Cardiac muscle cell (in vitro differentiated cells and primary cell): ENCODE measurements around the gene ABCB8. TPM values are rescaled to one million over a fixed set of nuclear protein-coding genes. Genes with fewer than 3 reads are reported as not detected.

Experiments used
- DNase-seq, 2 donors: peaks; one replicate each; pipeline versions ENCODE4 v3.0.0 to v3.0.0-alpha.2; 2010 to 2017; ENCODE audit warnings: low read depth in 1 of 2, low spot score in 1 of 2
- H3K27ac ChIP-seq: fragments of 200-600 bp; sonication (generic); 2 replicates; pipeline ENCODE4 v1.5.1; 2016
- H3K27me3 ChIP-seq: fragments of 200-600 bp; sonication (generic); 2 replicates; pipeline ENCODE4 v1.6.0; 2016; ENCODE audit warnings: control low read depth
- H3K36me3 ChIP-seq: fragments of 200-600 bp; sonication (generic); 2 replicates; pipeline ENCODE4 v1.5.1; 2016; ENCODE audit warnings: control low read depth
- H3K4me1 ChIP-seq: fragments of 200-600 bp; sonication (generic); 2 replicates; pipeline ENCODE4 v1.8.1; 2017; ENCODE audit warnings: low read depth, mild to moderate bottlenecking, mixed run types
- H3K4me3 ChIP-seq: fragments of 200-600 bp; sonication (generic); 2 replicates; pipeline ENCODE4 v1.5.1; 2016; ENCODE audit warnings: mild to moderate bottlenecking
- H3K9me3 ChIP-seq: fragments of 200-600 bp; sonication (generic); 2 replicates; pipeline ENCODE4 v1.5.1; 2017; ENCODE audit warnings: low read depth, mild to moderate bottlenecking, control low read depth
- CTCF ChIP-seq: IDR thresholded peaks from 2 replicates; pipeline ENCODE4 v1.5.1; 2012; ENCODE audit warnings: low read depth, mild to moderate bottlenecking, low read length
- polyA plus RNA-seq: library from polyadenylated mRNA; unstranded; fragments of >200 nt; fragmentation: Nextera tagmentation; extraction: Ambion mirVana; gene quantifications from 2 replicates; pipeline ENCODE4 v1.2.1, GENCODE V29; 2016
- total RNA-seq: library from RNA; depleted of rRNA; stranded (reverse); fragments of >200 nt; gene quantifications from 2 replicates; pipeline ENCODE4 v1.2.3, GENCODE V29; 2016

The ABCB8 gene
- total and polyA plus RNA-seq, 2 experiments from 2014 or later: 20.4 to 29.2 TPM

- no peak overlapping the region for H3K4me3 ChIP-seq
- H3K27me3 ChIP-seq: no peaks in the 10 kb centered on the region
- H3K27ac ChIP-seq: no peak overlapping the region
- peaks cover 35% of the 10 kb centered on the region for H3K4me1 ChIP-seq
- H3K9me3 ChIP-seq: no peaks in the 10 kb centered on the region
- peak; percentile 51 to 71 for DNase-seq
- H3K36me3 ChIP-seq: no peaks in the 10 kb centered on the region
- TF ChIP-seq CTCF: peak; percentile 73
These were observed 15.3 kb upstream of the ABCB8 start for GRCh38 chr7:151012911-151013347.

- peaks cover 32% of the 10 kb centered on the region for H3K4me1 ChIP-seq
- no peaks in the 10 kb centered on the region for H3K9me3 ChIP-seq
- H3K27ac ChIP-seq: no peak overlapping the region
- DNase-seq: no peak
- H3K27me3 ChIP-seq: peaks cover 1% of the 10 kb centered on the region
- H3K36me3 ChIP-seq: no peaks in the 10 kb centered on the region
- no peak for TF ChIP-seq CTCF
- no peak overlapping the region for H3K4me3 ChIP-seq
These were observed 14.9 kb upstream of the ABCB8 start for GRCh38 chr7:151013356-151013732.

DNA sequence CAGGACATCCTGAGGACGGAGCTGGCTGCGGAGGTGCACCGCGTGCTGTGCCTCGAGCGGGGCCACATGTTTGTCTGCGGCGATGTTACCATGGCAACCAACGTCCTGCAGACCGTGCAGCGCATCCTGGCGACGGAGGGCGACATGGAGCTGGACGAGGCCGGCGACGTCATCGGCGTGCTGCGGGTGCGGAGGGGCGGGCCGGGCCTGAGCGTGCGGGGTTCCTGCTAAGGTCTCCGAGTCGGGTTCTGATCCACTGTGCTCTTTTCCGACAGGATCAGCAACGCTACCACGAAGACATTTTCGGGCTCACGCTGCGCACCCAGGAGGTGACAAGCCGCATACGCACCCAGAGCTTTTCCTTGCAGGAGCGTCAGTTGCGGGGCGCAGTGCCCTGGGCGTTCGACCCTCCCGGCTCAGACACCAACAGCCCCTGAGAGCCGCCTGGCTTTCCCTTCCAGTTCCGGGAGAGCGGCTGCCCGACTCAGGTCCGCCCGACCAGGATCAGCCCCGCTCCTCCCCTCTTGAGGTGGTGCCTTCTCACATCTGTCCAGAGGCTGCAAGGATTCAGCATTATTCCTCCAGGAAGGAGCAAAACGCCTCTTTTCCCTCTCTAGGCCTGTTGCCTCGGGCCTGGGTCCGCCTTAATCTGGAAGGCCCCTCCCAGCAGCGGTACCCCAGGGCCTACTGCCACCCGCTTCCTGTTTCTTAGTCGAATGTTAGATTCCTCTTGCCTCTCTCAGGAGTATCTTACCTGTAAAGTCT lies 14.3 kb upstream of the ABCB8 start:
- TF ChIP-seq CTCF: peak; percentile 10
- DNase-seq: peak; percentile 59 to 67
- H3K36me3 ChIP-seq: no peaks in the 10 kb centered on the region
- peaks cover 30% of the 10 kb centered on the region for H3K4me1 ChIP-seq
- H3K9me3 ChIP-seq: no peaks in the 10 kb centered on the region
- peaks cover 7% of the 10 kb centered on the region for H3K27me3 ChIP-seq
- H3K4me3 ChIP-seq: no peak overlapping the region
- no peak overlapping the region for H3K27ac ChIP-seq

- TF ChIP-seq CTCF: no peak
- Histone ChIP-seq H3K36me3 (no peaks in the 10 kb centered on the region), H3K4me3 (no peak overlapping the region), H3K9me3 (no peaks in the 10 kb centered on the region), H3K27ac (no peak overlapping the region), H3K4me1 (peaks cover 20% of the 10 kb centered on the region), H3K27me3 (peaks cover 10% of the 10 kb centered on the region)
- no peak for DNase-seq
These were observed 13.3 kb upstream of the ABCB8 start for GRCh38 chr7:151014950-151015349.

DNA sequence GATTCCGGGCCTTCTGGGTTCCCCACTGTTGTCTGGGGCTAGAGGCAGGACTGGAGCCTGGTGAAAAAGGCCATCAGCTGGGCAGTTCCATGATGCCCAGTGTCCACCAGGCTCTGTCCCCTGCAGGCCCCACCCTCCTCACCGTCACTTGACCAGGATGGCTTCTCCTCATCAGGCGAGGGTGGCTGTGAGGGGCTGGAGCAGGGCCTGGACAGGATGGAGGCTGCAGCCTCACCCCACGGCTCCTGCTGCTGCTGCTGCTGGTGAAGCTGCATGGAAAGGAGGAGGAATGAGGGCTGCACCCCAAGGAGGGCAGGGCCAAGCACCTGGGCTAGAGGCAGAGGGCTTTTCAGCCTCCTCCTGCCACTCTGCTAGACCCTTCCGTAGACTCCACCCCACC lies 12.3 kb upstream of the ABCB8 start:
- no peak for TF ChIP-seq CTCF
- no peaks in the 10 kb centered on the region for H3K36me3 ChIP-seq
- H3K4me1 ChIP-seq: peaks cover 20% of the 10 kb centered on the region
- H3K27me3 ChIP-seq: peaks cover 10% of the 10 kb centered on the region
- H3K9me3 ChIP-seq: no peaks in the 10 kb centered on the region
- no peak overlapping the region for H3K4me3 ChIP-seq
- no peak for DNase-seq
- H3K27ac ChIP-seq: no peak overlapping the region
